H9 (cell line): ENCODE results near the gene GNA15. TPM values are rescaled to one million over a fixed set of nuclear protein-coding genes. Genes with fewer than 3 reads are reported as not detected.

Experiments
- DNase-seq: peaks from one replicate; pipeline ENCODE4 v3.0.0-alpha.2; 2017
- H2AFZ ChIP-seq: one replicate; pipeline ENCODE4 v1.6.1; 2013; ENCODE audit warnings: mild to moderate bottlenecking, low read length, control low read depth, moderate library complexity
- H2AK5ac ChIP-seq: 2 replicates; pipeline ENCODE4 v1.6.1; 2013; ENCODE audit warnings: low read length, control low read depth, mixed read lengths; ENCODE audit not compliant: insufficient read length
- H2BK120ac ChIP-seq: one replicate; pipeline ENCODE4 v1.6.1; 2013; ENCODE audit warnings: low read depth, mild to moderate bottlenecking, low read length, control low read depth, inconsistent platforms; ENCODE audit not compliant: poor library complexity, severe bottlenecking
- H2BK12ac ChIP-seq: 2 replicates; pipeline ENCODE4 v1.6.1; 2013; ENCODE audit warnings: low read length, control low read depth, mixed read lengths, low read depth; ENCODE audit not compliant: insufficient read length
- H2BK15ac ChIP-seq: 2 replicates; pipeline ENCODE4 v1.6.1; 2013; ENCODE audit warnings: low read depth, low read length, control low read depth
- H2BK20ac ChIP-seq: one replicate; pipeline ENCODE4 v1.6.1; 2013; ENCODE audit warnings: low read depth, mild to moderate bottlenecking, low read length, control low read depth, inconsistent platforms; ENCODE audit not compliant: poor library complexity, severe bottlenecking
- H2BK5ac ChIP-seq: 2 replicates; pipeline ENCODE4 v1.6.1; 2013; ENCODE audit warnings: low read length, control low read depth, mixed read lengths; ENCODE audit not compliant: insufficient read length
- H3K14ac ChIP-seq: 2 replicates; pipeline ENCODE4 v1.6.1; 2013; ENCODE audit warnings: low read length, control low read depth; ENCODE audit not compliant: insufficient read depth
- H3K18ac ChIP-seq: 2 replicates; pipeline ENCODE4 v1.6.1; 2013; ENCODE audit warnings: low read depth, mild to moderate bottlenecking, mixed read lengths, low read length, control low read depth; ENCODE audit not compliant: insufficient read length
- H3K23ac ChIP-seq: 2 replicates; pipeline ENCODE4 v1.6.1; 2013; ENCODE audit warnings: low read length, control low read depth, mixed read lengths, low read depth; ENCODE audit not compliant: insufficient read length
- H3K23me2 ChIP-seq: 2 replicates; pipeline ENCODE4 v1.6.1; 2013; ENCODE audit warnings: low read depth, mild to moderate bottlenecking, mixed read lengths, low read length, control low read depth; ENCODE audit not compliant: insufficient read length, poor library complexity, severe bottlenecking
- H3K27ac ChIP-seq: 2 replicates; pipeline ENCODE4 v1.5.1; 2013; ENCODE audit warnings: low read length, control low read depth, mixed read lengths, low read depth; ENCODE audit not compliant: insufficient read length
- H3K27me3 ChIP-seq: 2 replicates; pipeline ENCODE4 v1.6.1; 2013; ENCODE audit warnings: low read length, control low read depth, inconsistent platforms; ENCODE audit not compliant: insufficient read depth
- H3K4ac ChIP-seq: 2 replicates; pipeline ENCODE4 v1.6.1; 2013; ENCODE audit warnings: low read depth, mild to moderate bottlenecking, control low read depth, inconsistent platforms, low read length, moderate library complexity
- H3K4me1 ChIP-seq: 2 replicates; pipeline ENCODE4 v1.6.1; 2013; ENCODE audit warnings: low read length, control low read depth, inconsistent platforms; ENCODE audit not compliant: insufficient read depth
- H3K4me2 ChIP-seq: 2 replicates; pipeline ENCODE4 v1.6.1; 2013; ENCODE audit warnings: low read length, control low read depth, mixed read lengths; ENCODE audit not compliant: insufficient read length, insufficient read depth
- H3K56ac ChIP-seq: 2 replicates; pipeline ENCODE4 v1.6.1; 2013; ENCODE audit warnings: low read depth, mild to moderate bottlenecking, mixed read lengths, low read length, control low read depth; ENCODE audit not compliant: insufficient read length
- H3K79me1 ChIP-seq: 2 replicates; pipeline ENCODE4 v1.6.1; 2013; ENCODE audit warnings: low read depth, mild to moderate bottlenecking, moderate library complexity, low read length, control low read depth, inconsistent platforms; ENCODE audit not compliant: insufficient read depth, poor library complexity, severe bottlenecking
- H3K79me2 ChIP-seq: 2 replicates; pipeline ENCODE4 v1.6.1; 2013; ENCODE audit warnings: low read length, control low read depth, inconsistent platforms; ENCODE audit not compliant: insufficient read depth
- H3K9ac ChIP-seq: 2 replicates; pipeline ENCODE4 v1.6.1; 2013; ENCODE audit warnings: low read length, control low read depth, mixed read lengths; ENCODE audit not compliant: insufficient read length; ENCODE audit errors: extremely low read depth
- H3K9me3 ChIP-seq: one replicate; pipeline ENCODE4 v1.6.1; 2013; ENCODE audit warnings: low read depth, low read length, inconsistent platforms; ENCODE audit not compliant: control insufficient read depth
- H3T11ph ChIP-seq: one replicate; pipeline ENCODE4 v1.6.1; 2013; ENCODE audit warnings: mild to moderate bottlenecking, low read length, control low read depth, inconsistent platforms
- H4K20me1 ChIP-seq: one replicate; pipeline ENCODE4 v1.6.1; 2013; ENCODE audit not compliant: control insufficient read depth, insufficient read length, insufficient read depth
- H4K5ac ChIP-seq: 2 replicates; pipeline ENCODE4 v1.6.1; 2013; ENCODE audit warnings: low read depth, mild to moderate bottlenecking, mixed read lengths, low read length, control low read depth; ENCODE audit not compliant: insufficient read length
- H4K8ac ChIP-seq: replicated peaks from 2 replicates; pipeline ENCODE4 v1.6.1; 2013; ENCODE audit warnings: low read length, control low read depth, mixed read lengths, low read depth; ENCODE audit not compliant: insufficient read length
- H4K91ac ChIP-seq: 2 replicates; pipeline ENCODE4 v1.6.1; 2013; ENCODE audit warnings: low read depth, mild to moderate bottlenecking, moderate library complexity, mixed read lengths, low read length, control low read depth; ENCODE audit not compliant: insufficient read length
- H3K27ac Mint-ChIP-seq, 3 experiments: 2 replicates in 2 of 3; 3 replicates in 1 of 3; pipeline ENCODE4 v1.8.0; 2020 to 2021; ENCODE audit warnings: mixed read lengths in 3 of 3, mild to moderate bottlenecking in 1 of 3, moderate library complexity in 1 of 3
- H3K27me3 Mint-ChIP-seq: 2 replicates; pipeline ENCODE4 v1.8.0; 2021; ENCODE audit warnings: low read depth, mild to moderate bottlenecking, moderate library complexity, mixed read lengths
- H3K36me3 Mint-ChIP-seq, 3 experiments: 2 replicates in 2 of 3; 3 replicates in 1 of 3; pipeline ENCODE4 v1.8.0; 2020 to 2021; ENCODE audit warnings: low read depth in 3 of 3, mixed read lengths in 3 of 3; ENCODE audit not compliant: insufficient read depth in 1 of 3
- H3K4me1 Mint-ChIP-seq, 2 experiments: 2 replicates each; pipeline ENCODE4 v1.8.0; 2020; ENCODE audit warnings: mixed read lengths in 2 of 2
- H3K4me3 Mint-ChIP-seq, 2 experiments: 2 replicates in 1 of 2; 3 replicates in 1 of 2; pipeline ENCODE4 v1.8.0; 2020 to 2021; ENCODE audit warnings: mild to moderate bottlenecking in 2 of 2, mixed read lengths in 2 of 2, moderate library complexity in 1 of 2
- H3K9me3 Mint-ChIP-seq, 2 experiments: 2 replicates in 1 of 2; 3 replicates in 1 of 2; pipeline ENCODE4 v1.8.0; 2020; ENCODE audit warnings: mild to moderate bottlenecking in 2 of 2, mixed read lengths in 2 of 2, moderate library complexity in 1 of 2
- WGBS: extraction: QIAGEN DNeasy Blood & Tissue Kit; methylation state at CpG from one replicate; pipeline ENCODE4 v1.1.7; 2013; ENCODE audit warnings: missing lambda C conversion rate, low lambda C conversion rate, mixed read lengths; ENCODE audit not compliant: insufficient read length; ENCODE audit errors: extremely low coverage; 5-methylcytosine and 5-hydroxymethylcytosine counted together
- total RNA-seq: library from RNA; stranded (reverse); gene quantifications from 2 replicates; pipeline ENCODE4 v1.2.1, GENCODE V29; 2021
- TF ChIP-seq, protein P1 (sequence below): fragments of 200-600 bp; sonication (generic); conservative IDR thresholded peaks from 3 replicates; pipeline ENCODE4 v1.8.0; 2021; ENCODE audit warnings: antibody characterized with exemption, mild to moderate bottlenecking

The GNA15 gene
- total RNA-seq, 1 experiment from 2014 or later: not detected

DNA sequence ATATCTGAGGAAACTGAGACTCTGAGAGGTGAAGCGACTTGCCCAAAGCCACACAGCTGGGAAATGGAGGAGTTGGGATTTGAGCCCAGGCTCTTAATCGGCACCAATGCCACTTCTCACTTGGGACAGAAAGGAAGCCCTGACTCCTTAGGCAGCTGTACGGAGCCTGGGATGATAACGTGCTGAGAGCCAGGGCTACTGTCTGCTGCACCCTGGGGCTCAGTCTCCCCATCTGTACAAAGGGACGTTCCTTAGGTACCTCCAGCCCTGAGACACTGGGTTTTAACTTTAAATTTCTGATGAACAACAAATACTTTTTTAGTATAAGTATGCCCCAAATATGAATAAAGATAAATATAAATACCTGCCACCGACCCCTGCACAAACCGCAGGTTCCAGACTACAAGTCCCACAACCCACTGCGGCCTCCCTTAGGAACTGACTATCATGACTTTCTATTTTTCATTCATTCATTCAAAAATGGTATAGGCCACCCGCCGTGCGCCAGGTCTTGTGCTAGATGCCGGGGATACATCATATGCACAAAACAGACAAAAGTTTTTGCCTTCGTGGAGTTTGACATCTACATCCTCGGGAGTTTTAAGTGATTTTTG is 49.1 kb downstream of the GNA15 start:
- WGBS: no CpG with 5 or more reads among the region's 14 CpGs
- Histone ChIP-seq H4K91ac (no peak overlapping the region), H4K5ac (no peak overlapping the region), H3K4me1 (no peaks in the 10 kb centered on the region), H2BK20ac (no peak overlapping the region), H3K4me2 (peak overlapping the region; percentile 86), H3K23ac (no peak overlapping the region), H3K27me3 (no peaks in the 10 kb centered on the region), H2BK5ac (no peak overlapping the region), H3K56ac (no peak overlapping the region), H4K20me1 (no peaks in the 10 kb centered on the region), H3K27ac (no peak overlapping the region), H2BK120ac (no peak overlapping the region), H3K14ac (no peak overlapping the region), H4K8ac (no peak overlapping the region), H3T11ph (no peak overlapping the region), H3K9me3 (no peaks in the 10 kb centered on the region), H2AK5ac (no peak overlapping the region), H3K4ac (no peak overlapping the region), H2BK15ac (no peak overlapping the region), H3K79me2 (peaks cover 18% of the 10 kb centered on the region; the same call in 1 of the 2 replicates), H2BK12ac (no peak overlapping the region), H2AFZ (peak overlapping the region; percentile 99), H3K23me2 (peaks cover 8% of the 10 kb centered on the region), H3K18ac (no peak overlapping the region), H3K9ac (peak overlapping the region; percentile 24), H3K79me1 (peaks cover 22% of the 10 kb centered on the region)
- Mint-ChIP-seq H3K9me3 (no peaks in the 10 kb centered on the region; a peak in 1 of 5 replicates), H3K27ac (peak overlapping the region; percentile 98 to 100 (median 99)), H3K4me1 (peaks cover 14 to 26% of the 10 kb centered on the region in 2 experiments), H3K36me3 (peaks cover 6 to 7% (median 6%) of the 10 kb centered on the region in 3 experiments; a peak in 6 of 7 replicates), H3K4me3 (peak overlapping the region; percentile 90 to 99), H3K27me3 (peaks cover 1% of the 10 kb centered on the region; the same call in 1 of the 2 replicates)
- TF ChIP-seq, protein P1, sequence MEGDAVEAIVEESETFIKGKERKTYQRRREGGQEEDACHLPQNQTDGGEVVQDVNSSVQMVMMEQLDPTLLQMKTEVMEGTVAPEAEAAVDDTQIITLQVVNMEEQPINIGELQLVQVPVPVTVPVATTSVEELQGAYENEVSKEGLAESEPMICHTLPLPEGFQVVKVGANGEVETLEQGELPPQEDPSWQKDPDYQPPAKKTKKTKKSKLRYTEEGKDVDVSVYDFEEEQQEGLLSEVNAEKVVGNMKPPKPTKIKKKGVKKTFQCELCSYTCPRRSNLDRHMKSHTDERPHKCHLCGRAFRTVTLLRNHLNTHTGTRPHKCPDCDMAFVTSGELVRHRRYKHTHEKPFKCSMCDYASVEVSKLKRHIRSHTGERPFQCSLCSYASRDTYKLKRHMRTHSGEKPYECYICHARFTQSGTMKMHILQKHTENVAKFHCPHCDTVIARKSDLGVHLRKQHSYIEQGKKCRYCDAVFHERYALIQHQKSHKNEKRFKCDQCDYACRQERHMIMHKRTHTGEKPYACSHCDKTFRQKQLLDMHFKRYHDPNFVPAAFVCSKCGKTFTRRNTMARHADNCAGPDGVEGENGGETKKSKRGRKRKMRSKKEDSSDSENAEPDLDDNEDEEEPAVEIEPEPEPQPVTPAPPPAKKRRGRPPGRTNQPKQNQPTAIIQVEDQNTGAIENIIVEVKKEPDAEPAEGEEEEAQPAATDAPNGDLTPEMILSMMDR: no peak
- DNase-seq: no peak
